ELR (cell line): Measurements from ENCODE around the gene SNX6.
"Not testable (repeated sequence)": the region's sequence is repeated elsewhere in the genome, so short reads cannot be mapped to it uniquely, and the experiment has no call there.

Experiments used
- DNase-seq: peaks from one replicate; pipeline ENCODE4 v3.0.0-alpha.2; 2015; ENCODE audit warnings: low read depth

The SNX6 gene

GRCh38 chr14:34634360-34634771 is 4.4 kb upstream of the SNX6 start:
- DNase-seq, result not testable (repeated sequence)

- no peak for DNase-seq
Observed at GRCh38 chr14:34633742-34634141, 3.8 kb upstream of the SNX6 start.

- DNase-seq, result no peak
Observed at GRCh38 chr14:34632411-34632978, 2.5 kb upstream of the SNX6 start.

- DNase-seq, result no peak
Observed at GRCh38 chr14:34629344-34629656, 648 bp downstream of the SNX6 start.

- DNase-seq, result no peak
Observed at GRCh38 chr14:34628681-34629135, 1.2 kb downstream of the SNX6 start.

GRCh38 chr14:34623506-34623905 is 6.4 kb downstream of the SNX6 start:
- peak; percentile 66 for DNase-seq

GRCh38 chr14:34620839-34621238 is 9.1 kb downstream of the SNX6 start:
- DNase-seq, result no peak

- no peak for DNase-seq
Observed at GRCh38 chr14:34620115-34620514, 9.8 kb downstream of the SNX6 start.

- DNase-seq, result no peak
Observed at GRCh38 chr14:34619471-34619870, 10.5 kb downstream of the SNX6 start.

GRCh38 chr14:34616360-34616759 is 13.6 kb downstream of the SNX6 start:
- no peak for DNase-seq

- no peak for DNase-seq
Observed at GRCh38 chr14:34615507-34615906, 14.4 kb downstream of the SNX6 start.

- DNase-seq, result no peak
Observed at GRCh38 chr14:34614638-34615037, 15.3 kb downstream of the SNX6 start.

GRCh38 chr14:34610101-34610500 is 19.8 kb downstream of the SNX6 start:
- DNase-seq, result no peak

- DNase-seq, result no peak
Observed at GRCh38 chr14:34605461-34605860, 24.5 kb downstream of the SNX6 start.

GRCh38 chr14:34604995-34605394 is 25.0 kb downstream of the SNX6 start:
- peak; percentile 38 for DNase-seq

- DNase-seq, result no peak
Observed at GRCh38 chr14:34596891-34597290, 33.1 kb downstream of the SNX6 start.

- DNase-seq, result no peak
Observed at GRCh38 chr14:34593740-34594375, 36.1 kb downstream of the SNX6 start.

GRCh38 chr14:34592623-34593022 is 37.3 kb downstream of the SNX6 start:
- no peak for DNase-seq

- no peak for DNase-seq
Observed at GRCh38 chr14:34583525-34583924, 46.4 kb downstream of the SNX6 start.

GRCh38 chr14:34582117-34582680 is 47.7 kb downstream of the SNX6 start:
- DNase-seq, result no peak

GRCh38 chr14:34580381-34580780 is 49.6 kb downstream of the SNX6 start:
- no peak for DNase-seq

GRCh38 chr14:34571771-34572170 is 58.2 kb downstream of the SNX6 start:
- no peak for DNase-seq

- peak; percentile 34 for DNase-seq
Observed at GRCh38 chr14:34569750-34570149, 60.2 kb downstream of the SNX6 start.

- DNase-seq, result no peak
Observed at GRCh38 chr14:34568803-34569202, 61.1 kb downstream of the SNX6 start.
